DND-41 (cell line): ENCODE measurements around the gene SCN8A.
A peak's percentile ranks its signal among the peaks of the same experiment; 100 is the strongest.

Experiments used
- ATAC-seq: fragments of 200-7000 bp; cut with Tn5 transposase; 3 replicates; pipeline ENCODE4 v1.9.1; 2021; ENCODE audit warnings: low read depth; ENCODE audit not compliant: insufficient read depth
- DNase-seq: peaks from one replicate; pipeline ENCODE4 v3.0.0-alpha.2; 2020
- H2AFZ ChIP-seq: 2 replicates; pipeline ENCODE4 v1.6.0; 2012; ENCODE audit warnings: low read depth, low read length
- H3K27ac ChIP-seq: 2 replicates; pipeline ENCODE4 v1.5.1; 2012; ENCODE audit warnings: low read length, inconsistent platforms
- H3K27me3 ChIP-seq: fragments of 200-600 bp; sonication (generic); 2 replicates; pipeline ENCODE4 v1.6.0; 2012; ENCODE audit warnings: low read length, mild to moderate bottlenecking, inconsistent platforms; ENCODE audit not compliant: insufficient read depth, poor library complexity
- H3K36me3 ChIP-seq: 2 replicates; pipeline ENCODE4 v1.5.1; 2012; ENCODE audit warnings: low read length, inconsistent platforms; ENCODE audit not compliant: insufficient read depth
- H3K4me1 ChIP-seq: 2 replicates; pipeline ENCODE4 v1.5.1; 2012; ENCODE audit warnings: mild to moderate bottlenecking, low read length; ENCODE audit not compliant: insufficient read depth
- H3K4me2 ChIP-seq: 2 replicates; pipeline ENCODE4 v1.6.0; 2012; ENCODE audit warnings: mild to moderate bottlenecking, moderate library complexity, low read length, inconsistent platforms; ENCODE audit not compliant: insufficient read depth
- H3K4me3 ChIP-seq, 2 experiments: fragments of 200-600 bp in 1 of 2; shearing (Covaris generic) in 1 of 2; 2 replicates each; pipeline ENCODE4 v1.5.1; 2012 to 2016; ENCODE audit warnings: inconsistent platforms in 2 of 2, low read length in 2 of 2, mild to moderate bottlenecking in 2 of 2, low read depth in 1 of 2, moderate library complexity in 1 of 2
- H3K79me2 ChIP-seq: 2 replicates; pipeline ENCODE4 v1.6.0; 2012; ENCODE audit warnings: low read length, inconsistent platforms; ENCODE audit not compliant: insufficient read depth
- H3K9ac ChIP-seq: 2 replicates; pipeline ENCODE4 v1.6.0; 2012; ENCODE audit warnings: low read depth, mild to moderate bottlenecking, inconsistent platforms, low read length, moderate library complexity
- H3K9me3 ChIP-seq: 2 replicates; pipeline ENCODE4 v1.5.1; 2012; ENCODE audit warnings: low read length, moderate library complexity, mild to moderate bottlenecking, inconsistent platforms; ENCODE audit not compliant: insufficient read depth, severe bottlenecking
- H4K20me1 ChIP-seq: 2 replicates; pipeline ENCODE4 v1.6.0; 2012; ENCODE audit warnings: low read length; ENCODE audit not compliant: insufficient read depth
- CTCF ChIP-seq: IDR thresholded peaks from 2 replicates; pipeline ENCODE4 v1.5.1; 2012; ENCODE audit warnings: borderline replicate concordance, low read length, moderate library complexity, mild to moderate bottlenecking; ENCODE audit not compliant: poor library complexity, severe bottlenecking; ENCODE audit errors: extremely low read depth
- EZH2 ChIP-seq: IDR thresholded peaks from 3 replicates; pipeline ENCODE4 v1.6.1; 2012; ENCODE audit warnings: borderline replicate concordance, low read depth, mild to moderate bottlenecking, moderate library complexity, low read length, inconsistent platforms; ENCODE audit not compliant: severe bottlenecking

Gene SCN8A

GRCh38 chr12:51821440-51822260 lies 230.6 kb downstream of the SCN8A start:
- peak overlapping the region; percentile 92 for H3K4me2 ChIP-seq
- H3K27me3 ChIP-seq = no peaks in the 10 kb centered on the region
- peak overlapping the region; percentile 76 for H3K27ac ChIP-seq
- H2AFZ ChIP-seq = peak overlapping the region; percentile 86
- H3K9me3 ChIP-seq = no peaks in the 10 kb centered on the region
- H3K36me3 ChIP-seq = no peaks in the 10 kb centered on the region; the same call in 1 of the 2 replicates
- H3K79me2 ChIP-seq = peaks cover 26% of the 10 kb centered on the region
- DNase-seq (peak; percentile 57), ATAC-seq (peak; percentile 47)
- no peak for TF ChIP-seq EZH2
- no peak for TF ChIP-seq CTCF
- peaks cover 28% of the 10 kb centered on the region for H3K4me1 ChIP-seq
- H3K4me3 ChIP-seq = peak overlapping the region; percentile 59 to 84
- H3K9ac ChIP-seq = peak overlapping the region; percentile 98
- H4K20me1 ChIP-seq = 0 out of 2 replicates have a peak, but pooled peaks cover 5% of the 10 kb centered on the region

- H3K79me2 ChIP-seq = peaks cover 26% of the 10 kb centered on the region
- TF ChIP-seq EZH2 = no peak
- no peak for TF ChIP-seq CTCF
- ATAC-seq = no peak
- DNase-seq = no peak
- no peak overlapping the region for H2AFZ ChIP-seq
- H3K9me3 ChIP-seq = no peaks in the 10 kb centered on the region
- peak overlapping the region; percentile 98 for H3K9ac ChIP-seq
- H3K4me1 ChIP-seq = peaks cover 33% of the 10 kb centered on the region
- H3K27ac ChIP-seq = no peak overlapping the region
- H3K4me3 ChIP-seq = peak overlapping the region in 1 of 2 experiments; percentile 84; a peak in 2 of 4 replicates
- no peaks in the 10 kb centered on the region; the same call in 1 of the 2 replicates for H3K36me3 ChIP-seq
- 0 out of 2 replicates have a peak, but pooled peaks cover 5% of the 10 kb centered on the region for H4K20me1 ChIP-seq
- H3K27me3 ChIP-seq = no peaks in the 10 kb centered on the region
- H3K4me2 ChIP-seq = peak overlapping the region; percentile 92
Measured at GRCh38 chr12:51822261-51822616, 231.2 kb downstream of the SCN8A start.

- Histone ChIP-seq H3K79me2 (peaks cover 26% of the 10 kb centered on the region), H3K4me2 (no peak overlapping the region), H2AFZ (no peak overlapping the region), H3K9ac (no peak overlapping the region), H3K36me3 (no peaks in the 10 kb centered on the region; the same call in 1 of the 2 replicates), H3K4me1 (peaks cover 40% of the 10 kb centered on the region), H3K27me3 (no peaks in the 10 kb centered on the region), H3K4me3 (no peak overlapping the region), H3K27ac (no peak overlapping the region), H3K9me3 (no peaks in the 10 kb centered on the region), H4K20me1 (0 out of 2 replicates have a peak, but pooled peaks cover 5% of the 10 kb centered on the region)
- ATAC-seq (no peak), DNase-seq (no peak)
- no peak for TF ChIP-seq EZH2
- TF ChIP-seq CTCF = no peak
Measured at GRCh38 chr12:51822956-51823355, 231.9 kb downstream of the SCN8A start.
